Endodermal cell (in vitro differentiated cells): ENCODE data around the gene FOXI2. TPM values are rescaled to one million over a fixed set of nuclear protein-coding genes. Genes with fewer than 3 reads are reported as not detected.

ENCODE experiments used
- DNase-seq: peaks from one replicate; pipeline ENCODE4 v3.0.0-alpha.2; 2017
- H3K27ac ChIP-seq: 2 replicates; pipeline ENCODE4 v1.5.1; 2013; ENCODE audit warnings: mild to moderate bottlenecking, low read depth, low read length, moderate library complexity
- H3K27me3 ChIP-seq: 2 replicates; pipeline ENCODE4 v1.6.1; 2013; ENCODE audit warnings: mild to moderate bottlenecking, low read length, moderate library complexity; ENCODE audit not compliant: insufficient read depth, control insufficient read depth, poor library complexity, severe bottlenecking
- H3K36me3 ChIP-seq: 2 replicates; pipeline ENCODE4 v1.7.0; 2013; ENCODE audit warnings: mild to moderate bottlenecking, low read length, moderate library complexity; ENCODE audit not compliant: control insufficient read depth, insufficient read depth
- H3K4me1 ChIP-seq: one replicate; pipeline ENCODE4 v1.7.0; 2013; ENCODE audit warnings: low read length; ENCODE audit not compliant: control insufficient read depth, insufficient read depth
- H3K4me3 ChIP-seq: 2 replicates; pipeline ENCODE4 v1.5.1; 2013; ENCODE audit warnings: mild to moderate bottlenecking, low read length, moderate library complexity
- H3K9ac ChIP-seq: 2 replicates; pipeline ENCODE4 v1.6.1; 2013; ENCODE audit warnings: mild to moderate bottlenecking, low read length, moderate library complexity; ENCODE audit not compliant: poor library complexity, severe bottlenecking; ENCODE audit errors: extremely low read depth
- H3K9me3 ChIP-seq: 2 replicates; pipeline ENCODE4 v1.6.1; 2013; ENCODE audit warnings: mild to moderate bottlenecking, low read length, moderate library complexity; ENCODE audit not compliant: control insufficient read depth
- H3K27ac Mint-ChIP-seq: 2 replicates; pipeline ENCODE4 v1.8.0; 2020; ENCODE audit warnings: mixed read lengths
- H3K27me3 Mint-ChIP-seq: 2 replicates; pipeline ENCODE4 v1.8.0; 2021; ENCODE audit warnings: mild to moderate bottlenecking, mixed read lengths; ENCODE audit not compliant: insufficient read depth
- H3K36me3 Mint-ChIP-seq: 2 replicates; pipeline ENCODE4 v1.8.0; 2020; ENCODE audit warnings: low read depth, mixed read lengths
- H3K4me1 Mint-ChIP-seq: 2 replicates; pipeline ENCODE4 v1.8.0; 2020; ENCODE audit warnings: mixed read lengths
- H3K4me3 Mint-ChIP-seq: 2 replicates; pipeline ENCODE4 v1.8.0; 2020; ENCODE audit warnings: mild to moderate bottlenecking, moderate library complexity, mixed read lengths
- H3K9me3 Mint-ChIP-seq: 2 replicates; pipeline ENCODE4 v1.8.0; 2020; ENCODE audit warnings: mild to moderate bottlenecking, mixed read lengths
- WGBS, 2 experiments: methylation state at CpG; one replicate each; pipeline versions ENCODE4 v1.1.5 to v1.1.7; 2013; ENCODE audit warnings: missing lambda C conversion rate in 2 of 2, mixed read lengths in 1 of 2; ENCODE audit not compliant: insufficient coverage in 1 of 2, insufficient read length in 1 of 2; 5-methylcytosine and 5-hydroxymethylcytosine counted together
- total RNA-seq, 2 donors: library from RNA; stranded (reverse); fragmentation: NEBNext Ultra II Directional in 1 of 2; extraction: Animal tissue kit (Norgen Biotek cat#: 25700) in 1 of 2; gene quantifications; 2 replicates in 1 of 2; 3 replicates in 1 of 2; pipeline ENCODE4 v1.2.1, GENCODE V29; 2021
- TF ChIP-seq, protein P1 (sequence below): fragments of 200-600 bp; sonication (generic); conservative IDR thresholded peaks from 2 replicates; pipeline ENCODE4 v1.5.0; 2021; ENCODE audit warnings: antibody characterized with exemption, mild to moderate bottlenecking

FOXI2 gene
- total RNA-seq, 2 donors from 2014 or later: 1.0 to 14.8 TPM

DNA sequence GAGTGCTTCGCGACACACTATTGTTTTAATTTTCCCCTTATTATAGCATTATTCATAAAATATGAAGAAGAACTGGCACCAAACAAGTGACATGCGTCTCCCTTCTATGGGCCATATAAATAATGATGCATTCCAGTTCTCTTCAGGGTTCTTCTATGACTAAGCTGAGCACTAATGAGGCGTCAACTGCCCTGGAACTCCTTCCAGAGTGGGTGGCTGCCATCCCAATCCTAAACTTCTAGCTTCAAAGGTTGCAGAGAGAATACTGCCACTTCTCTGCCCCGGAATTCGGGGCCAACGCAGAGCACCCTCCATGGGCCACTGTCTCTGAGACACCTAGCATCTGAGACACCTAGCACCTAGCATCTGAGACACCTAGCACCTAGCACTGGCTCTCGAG lies 37.7 kb upstream of the FOXI2 start:
- no peak overlapping the region for H3K4me3 Mint-ChIP-seq
- no peak overlapping the region for H3K27ac Mint-ChIP-seq
- H3K27me3 Mint-ChIP-seq: peaks cover 4% of the 10 kb centered on the region
- H3K36me3 Mint-ChIP-seq: no peaks in the 10 kb centered on the region
- Histone ChIP-seq H3K9me3 (no peaks in the 10 kb centered on the region), H3K4me3 (no peak overlapping the region), H3K27me3 (no peaks in the 10 kb centered on the region), H3K36me3 (no peaks in the 10 kb centered on the region), H3K4me1 (peaks cover 7% of the 10 kb centered on the region), H3K27ac (no peak overlapping the region), H3K9ac (no peak overlapping the region)
- TF ChIP-seq, protein P1, sequence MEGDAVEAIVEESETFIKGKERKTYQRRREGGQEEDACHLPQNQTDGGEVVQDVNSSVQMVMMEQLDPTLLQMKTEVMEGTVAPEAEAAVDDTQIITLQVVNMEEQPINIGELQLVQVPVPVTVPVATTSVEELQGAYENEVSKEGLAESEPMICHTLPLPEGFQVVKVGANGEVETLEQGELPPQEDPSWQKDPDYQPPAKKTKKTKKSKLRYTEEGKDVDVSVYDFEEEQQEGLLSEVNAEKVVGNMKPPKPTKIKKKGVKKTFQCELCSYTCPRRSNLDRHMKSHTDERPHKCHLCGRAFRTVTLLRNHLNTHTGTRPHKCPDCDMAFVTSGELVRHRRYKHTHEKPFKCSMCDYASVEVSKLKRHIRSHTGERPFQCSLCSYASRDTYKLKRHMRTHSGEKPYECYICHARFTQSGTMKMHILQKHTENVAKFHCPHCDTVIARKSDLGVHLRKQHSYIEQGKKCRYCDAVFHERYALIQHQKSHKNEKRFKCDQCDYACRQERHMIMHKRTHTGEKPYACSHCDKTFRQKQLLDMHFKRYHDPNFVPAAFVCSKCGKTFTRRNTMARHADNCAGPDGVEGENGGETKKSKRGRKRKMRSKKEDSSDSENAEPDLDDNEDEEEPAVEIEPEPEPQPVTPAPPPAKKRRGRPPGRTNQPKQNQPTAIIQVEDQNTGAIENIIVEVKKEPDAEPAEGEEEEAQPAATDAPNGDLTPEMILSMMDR: no peak
- peaks cover 2% of the 10 kb centered on the region for H3K9me3 Mint-ChIP-seq
- peaks cover 13% of the 10 kb centered on the region for H3K4me1 Mint-ChIP-seq
- DNase-seq: peak; percentile 80
- WGBS, 2 experiments: 70 to 82% methylated on average over 4 to 8 of the region's 8 CpGs

DNA sequence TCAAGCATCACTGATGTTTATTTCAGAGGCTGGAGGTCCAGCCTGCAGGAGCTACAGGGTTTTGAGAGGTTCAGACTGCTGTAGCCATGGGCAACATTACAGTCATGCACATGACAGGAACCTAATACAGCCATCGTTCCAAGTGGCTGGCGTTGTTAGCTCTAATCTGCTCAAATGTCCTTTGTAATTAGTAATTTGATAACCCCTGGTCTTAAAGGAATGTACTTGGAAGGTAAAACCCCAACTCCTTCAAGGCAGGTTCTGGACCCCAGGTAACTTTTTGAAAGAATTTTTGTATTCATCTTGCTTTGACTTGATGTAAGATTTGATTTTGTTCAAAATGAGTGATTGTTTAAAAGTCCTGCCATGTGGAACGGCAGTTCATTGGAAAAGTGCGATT lies 34.7 kb upstream of the FOXI2 start:
- Mint-ChIP-seq H3K4me1 (no peaks in the 10 kb centered on the region), H3K9me3 (peaks cover 2% of the 10 kb centered on the region), H3K27ac (no peak overlapping the region), H3K4me3 (no peak overlapping the region), H3K27me3 (peaks cover 8% of the 10 kb centered on the region), H3K36me3 (no peaks in the 10 kb centered on the region)
- no peaks in the 10 kb centered on the region for H3K9me3 ChIP-seq
- no peaks in the 10 kb centered on the region for H3K27me3 ChIP-seq
- peaks cover 7% of the 10 kb centered on the region for H3K4me1 ChIP-seq
- no peak overlapping the region for H3K9ac ChIP-seq
- H3K36me3 ChIP-seq: no peaks in the 10 kb centered on the region
- H3K27ac ChIP-seq: no peak overlapping the region
- WGBS, 2 experiments: 72 to 84% methylated on average over 4 of the region's 4 CpGs
- TF ChIP-seq, protein P1: no peak
- no peak overlapping the region for H3K4me3 ChIP-seq
- no peak for DNase-seq

DNA sequence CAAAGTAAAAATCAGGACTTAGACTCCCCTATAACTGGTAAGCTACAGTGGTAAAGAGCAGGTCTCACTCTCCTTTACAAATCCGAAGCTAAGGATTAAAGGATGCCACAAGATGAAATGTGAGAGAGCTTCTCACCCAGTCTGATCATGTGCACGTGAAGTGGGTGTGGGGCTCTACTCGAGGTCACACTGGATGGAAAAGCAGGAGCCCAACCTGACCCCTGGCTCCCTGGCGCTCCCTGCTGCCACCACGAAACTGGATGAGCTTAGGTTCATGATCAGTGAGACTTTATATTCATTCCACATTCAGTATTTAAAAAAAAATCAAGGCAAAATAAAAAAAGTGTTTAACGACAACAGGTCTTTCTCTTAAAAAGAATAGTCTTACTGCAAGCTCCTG lies 21.7 kb upstream of the FOXI2 start:
- no peaks in the 10 kb centered on the region for H3K36me3 Mint-ChIP-seq
- TF ChIP-seq, protein P1: no peak
- no peak for DNase-seq
- no peak overlapping the region for H3K4me3 Mint-ChIP-seq
- peaks cover 5% of the 10 kb centered on the region for H3K27me3 ChIP-seq
- no peaks in the 10 kb centered on the region for H3K4me1 Mint-ChIP-seq
- no peak overlapping the region for H3K4me3 ChIP-seq
- no peaks in the 10 kb centered on the region for H3K4me1 ChIP-seq
- 56 to 70% methylated on average over 3 to 6 of the region's 6 CpGs for WGBS, 2 experiments
- H3K27ac ChIP-seq: no peak overlapping the region
- H3K9ac ChIP-seq: no peak overlapping the region
- H3K36me3 ChIP-seq: no peaks in the 10 kb centered on the region
- peaks cover 9% of the 10 kb centered on the region for H3K9me3 Mint-ChIP-seq
- H3K9me3 ChIP-seq: no peaks in the 10 kb centered on the region
- H3K27me3 Mint-ChIP-seq: peaks cover 5% of the 10 kb centered on the region
- H3K27ac Mint-ChIP-seq: no peak overlapping the region
